Measurements from ENCODE around the gene TEX11.

GRCh38 chrX:70672326-70672725 is 236.2 kb downstream of the TEX11 start:
- TF ChIP-seq EZH2 (IDR thresholded peaks at IDR 0.05; ENCODE audit: low read depth), result no peak
- no peak for TF ChIP-seq CTCF (conservative IDR thresholded peaks at IDR 0.05)
